WERI-Rb-1 (cell line): ENCODE results near the gene ATF3.

Experiments used
- DNase-seq: peaks from one replicate; pipeline ENCODE4 v3.0.0-alpha.2; 2020
- H3K27ac ChIP-seq: fragments of 250-450 bp; sonication (Bioruptor Pico); 2 replicates; pipeline ENCODE4 v1.5.1; 2020; ENCODE audit warnings: mild to moderate bottlenecking, moderate library complexity
- H3K27me3 ChIP-seq: fragments of 250-450 bp; sonication (Bioruptor Pico); 2 replicates; pipeline ENCODE4 v1.5.1; 2021; ENCODE audit warnings: mild to moderate bottlenecking, low read depth, moderate library complexity; ENCODE audit not compliant: insufficient read depth, severe bottlenecking
- H3K36me3 ChIP-seq: fragments of 250-450 bp; sonication (Bioruptor Pico); 2 replicates; pipeline ENCODE4 v1.5.1; 2020; ENCODE audit warnings: mild to moderate bottlenecking, moderate library complexity
- H3K4me3 ChIP-seq: 2 replicates; pipeline ENCODE4 v1.5.1; 2011; ENCODE audit warnings: low read depth, mild to moderate bottlenecking, control low read depth, low read length
- H3K9me3 ChIP-seq: fragments of 250-450 bp; sonication (Bioruptor Pico); 2 replicates; pipeline ENCODE4 v1.5.1; 2021; ENCODE audit warnings: mild to moderate bottlenecking, moderate library complexity; ENCODE audit not compliant: severe bottlenecking
- CTCF ChIP-seq: IDR thresholded peaks from 2 replicates; pipeline ENCODE4 v1.5.1; 2011; ENCODE audit warnings: low read depth, mild to moderate bottlenecking, control low read depth, inconsistent platforms, low read length

Gene ATF3

DNA sequence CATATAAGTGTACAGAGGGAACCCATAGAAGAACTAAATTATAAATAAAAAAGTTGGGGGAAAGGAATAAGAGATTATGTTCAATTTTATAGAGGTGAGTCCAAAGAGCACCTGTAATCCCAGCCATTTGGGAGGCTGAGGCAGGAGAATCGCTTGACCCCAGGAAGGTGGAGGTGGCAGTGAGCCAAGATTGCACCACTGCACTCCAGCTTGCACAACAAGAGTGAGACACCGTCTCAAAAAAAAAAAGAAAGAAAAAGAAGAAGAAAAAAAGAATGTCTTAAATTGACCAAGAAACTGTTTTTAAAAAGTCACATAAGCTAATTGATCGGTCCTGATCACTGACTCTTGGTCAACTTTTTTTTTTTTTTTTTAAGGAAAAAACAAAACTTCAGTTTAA, 19.1 kb upstream of the ATF3 start:
- H3K9me3 ChIP-seq, result no peaks in the 10 kb centered on the region
- TF ChIP-seq CTCF, result no peak

DNA sequence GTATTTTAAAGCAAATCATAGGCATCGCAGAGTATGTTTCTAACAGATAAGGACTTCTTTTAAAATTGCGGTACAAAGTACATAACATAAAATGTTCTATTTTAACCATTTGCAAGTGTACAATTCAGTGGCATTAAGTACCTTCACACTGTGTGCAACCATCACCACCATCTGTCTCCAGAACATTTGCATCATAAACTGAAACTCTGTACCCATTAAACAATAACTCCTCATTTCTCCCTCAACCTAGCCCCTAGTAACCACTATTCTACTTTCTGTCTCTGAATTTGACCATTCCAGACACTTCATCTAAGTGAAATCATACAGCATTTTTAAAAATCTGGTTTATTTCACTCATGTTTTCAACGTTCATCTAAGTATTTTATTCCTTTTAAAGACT, 16.6 kb upstream of the ATF3 start:
- no peaks in the 10 kb centered on the region for H3K36me3 ChIP-seq
- no peaks in the 10 kb centered on the region for H3K27me3 ChIP-seq
- H3K4me3 ChIP-seq, result no peak overlapping the region
- no peaks in the 10 kb centered on the region for H3K9me3 ChIP-seq
- TF ChIP-seq CTCF, result no peak
- DNase-seq, result no peak
- H3K27ac ChIP-seq, result no peak overlapping the region

More for the DNA sequence above, 19.1 kb upstream of the ATF3 start:
- no peak for DNase-seq
- Histone ChIP-seq H3K36me3 (no peaks in the 10 kb centered on the region), H3K4me3 (no peak overlapping the region), H3K27me3 (no peaks in the 10 kb centered on the region), H3K27ac (no peak overlapping the region)

GRCh38 chr1:212593821-212594251, 14.7 kb upstream of the ATF3 start:
- DNase-seq, result no peak
- TF ChIP-seq CTCF, result no peak
- H3K36me3 ChIP-seq, result no peaks in the 10 kb centered on the region

GRCh38 chr1:212594640-212595039, 13.9 kb upstream of the ATF3 start:
- Histone ChIP-seq H3K4me3 (no peak overlapping the region), H3K9me3 (no peaks in the 10 kb centered on the region), H3K27me3 (no peaks in the 10 kb centered on the region), H3K27ac (no peak overlapping the region; the same call in 1 of the 2 replicates), H3K36me3 (no peaks in the 10 kb centered on the region)
- DNase-seq, result no peak
- TF ChIP-seq CTCF, result no peak

More at GRCh38 chr1:212593821-212594251, 14.7 kb upstream of the ATF3 start:
- Histone ChIP-seq H3K27me3 (no peaks in the 10 kb centered on the region), H3K9me3 (no peaks in the 10 kb centered on the region), H3K27ac (no peak overlapping the region), H3K4me3 (no peak overlapping the region)

GRCh38 chr1:212595229-212595628, 13.3 kb upstream of the ATF3 start:
- no peaks in the 10 kb centered on the region for H3K36me3 ChIP-seq
- no peak for DNase-seq
- no peak overlapping the region for H3K4me3 ChIP-seq
- TF ChIP-seq CTCF, result no peak
- no peaks in the 10 kb centered on the region for H3K9me3 ChIP-seq
- no peaks in the 10 kb centered on the region for H3K27me3 ChIP-seq
- H3K27ac ChIP-seq, result no peak overlapping the region

DNA sequence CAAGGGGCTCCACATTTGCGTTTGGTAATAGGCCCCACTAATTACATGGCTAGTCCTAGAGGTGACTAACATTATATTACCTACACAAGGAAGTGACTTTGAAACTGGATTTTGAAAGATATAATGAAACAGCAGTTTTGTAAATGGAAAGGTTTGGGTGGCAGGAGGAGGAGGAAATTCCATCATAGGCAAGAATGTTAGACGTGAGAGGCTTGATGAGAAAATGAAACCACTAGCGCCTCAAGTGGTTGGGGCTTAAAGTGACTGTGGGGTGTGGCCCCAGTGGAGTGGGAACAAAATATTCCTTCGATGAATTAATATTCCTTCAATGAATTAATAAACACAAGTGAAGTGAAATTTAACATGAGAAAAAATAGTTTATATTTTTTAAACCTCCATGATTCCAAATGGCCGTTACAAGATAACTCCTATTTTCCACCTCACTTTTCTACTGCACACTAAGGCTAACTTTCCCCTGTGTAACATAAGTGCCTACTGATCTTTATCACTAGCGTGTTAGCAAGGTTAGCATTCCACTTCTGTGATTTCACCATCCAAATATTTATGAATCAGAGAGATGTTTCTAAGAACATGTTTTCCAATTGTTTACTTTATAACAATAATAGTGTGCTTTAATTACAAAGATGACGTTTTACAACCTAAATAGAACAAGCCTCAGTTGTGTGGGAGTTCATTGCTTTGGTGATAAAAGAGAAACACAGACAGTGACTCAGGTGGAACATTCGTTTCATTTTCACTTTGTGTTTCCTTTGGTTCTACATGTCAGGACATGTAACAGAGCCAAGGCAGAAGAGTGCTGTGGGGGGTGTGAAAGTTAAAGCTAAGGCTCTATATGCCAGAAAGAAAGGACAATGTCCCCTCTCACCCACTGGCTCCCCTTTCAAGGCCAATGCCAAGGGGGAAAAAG, 12.5 kb upstream of the ATF3 start:
- no peaks in the 10 kb centered on the region for H3K9me3 ChIP-seq
- TF ChIP-seq CTCF, result peak; percentile 34
- no peak for DNase-seq
- H3K27ac ChIP-seq, result peak overlapping the region; percentile 38
- no peak overlapping the region for H3K4me3 ChIP-seq
- no peaks in the 10 kb centered on the region for H3K36me3 ChIP-seq
- no peaks in the 10 kb centered on the region for H3K27me3 ChIP-seq
